Suprapubic skin (tissue), 3 donors: ENCODE measurements around the gene HEXIM1.

Experiments
- POLR2A ChIP-seq, 2 donors: fragments of 450-650 bp; IDR thresholded peaks; one replicate each; pipeline ENCODE4 v1.6.1; 2017; ENCODE audit warnings: antibody characterized with exemption in 2 of 2, mild to moderate bottlenecking in 2 of 2, moderate library complexity in 2 of 2
- TF ChIP-seq, protein P1 (sequence below), 2 donors: fragments of 200-600 bp in 1 of 2; fragments of 450-650 bp in 1 of 2; sonication (generic) in 1 of 2; IDR thresholded peaks; one replicate each; pipeline ENCODE4 v1.5.1; 2016 to 2019; ENCODE audit warnings: antibody characterized with exemption in 2 of 2, mild to moderate bottlenecking in 1 of 2, moderate library complexity in 1 of 2

DNA sequence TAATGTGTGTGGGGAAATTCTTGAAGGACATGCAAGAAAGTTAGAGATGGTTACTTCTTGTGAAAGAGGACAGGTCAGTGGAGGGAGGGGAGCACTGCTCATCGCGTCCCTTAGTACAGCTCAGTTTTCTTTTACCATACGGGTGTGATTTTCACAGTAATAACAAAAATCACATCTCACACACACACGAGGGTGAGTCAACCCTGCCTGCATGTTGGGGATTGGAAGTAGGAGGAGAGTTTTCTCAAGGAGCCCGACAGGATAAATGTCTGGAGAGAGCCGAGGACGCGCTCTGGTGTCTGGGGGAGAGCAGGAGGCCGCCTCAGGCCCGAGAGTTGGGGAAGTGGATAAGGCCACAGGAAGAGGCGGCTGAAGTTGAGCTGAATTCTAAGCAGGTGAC is 32.4 kb upstream of the HEXIM1 start:
- TF ChIP-seq, protein P1, sequence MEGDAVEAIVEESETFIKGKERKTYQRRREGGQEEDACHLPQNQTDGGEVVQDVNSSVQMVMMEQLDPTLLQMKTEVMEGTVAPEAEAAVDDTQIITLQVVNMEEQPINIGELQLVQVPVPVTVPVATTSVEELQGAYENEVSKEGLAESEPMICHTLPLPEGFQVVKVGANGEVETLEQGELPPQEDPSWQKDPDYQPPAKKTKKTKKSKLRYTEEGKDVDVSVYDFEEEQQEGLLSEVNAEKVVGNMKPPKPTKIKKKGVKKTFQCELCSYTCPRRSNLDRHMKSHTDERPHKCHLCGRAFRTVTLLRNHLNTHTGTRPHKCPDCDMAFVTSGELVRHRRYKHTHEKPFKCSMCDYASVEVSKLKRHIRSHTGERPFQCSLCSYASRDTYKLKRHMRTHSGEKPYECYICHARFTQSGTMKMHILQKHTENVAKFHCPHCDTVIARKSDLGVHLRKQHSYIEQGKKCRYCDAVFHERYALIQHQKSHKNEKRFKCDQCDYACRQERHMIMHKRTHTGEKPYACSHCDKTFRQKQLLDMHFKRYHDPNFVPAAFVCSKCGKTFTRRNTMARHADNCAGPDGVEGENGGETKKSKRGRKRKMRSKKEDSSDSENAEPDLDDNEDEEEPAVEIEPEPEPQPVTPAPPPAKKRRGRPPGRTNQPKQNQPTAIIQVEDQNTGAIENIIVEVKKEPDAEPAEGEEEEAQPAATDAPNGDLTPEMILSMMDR (IDR thresholded peaks at IDR 0.05), result no peak
- no peak for TF ChIP-seq POLR2A (IDR thresholded peaks at IDR 0.05)
